Lower leg skin (tissue), 3 donors: ENCODE measurements around the gene GNLY.

Experiments
- POLR2A ChIP-seq, 2 donors: fragments of 450-650 bp; IDR thresholded peaks; one replicate each; pipeline ENCODE4 v1.6.1; 2016 to 2017; ENCODE audit warnings: antibody characterized with exemption in 2 of 2, mild to moderate bottlenecking in 1 of 2, moderate library complexity in 1 of 2
- TF ChIP-seq, protein P1 (sequence below), 3 donors: fragments of 450-650 bp; IDR thresholded peaks; one replicate each; pipeline ENCODE4 v1.5.1; 2016; ENCODE audit warnings: antibody characterized with exemption in 3 of 3, mild to moderate bottlenecking in 3 of 3, moderate library complexity in 2 of 3

- no peak for TF ChIP-seq POLR2A (IDR thresholded peaks at IDR 0.05)
- TF ChIP-seq, protein P1, sequence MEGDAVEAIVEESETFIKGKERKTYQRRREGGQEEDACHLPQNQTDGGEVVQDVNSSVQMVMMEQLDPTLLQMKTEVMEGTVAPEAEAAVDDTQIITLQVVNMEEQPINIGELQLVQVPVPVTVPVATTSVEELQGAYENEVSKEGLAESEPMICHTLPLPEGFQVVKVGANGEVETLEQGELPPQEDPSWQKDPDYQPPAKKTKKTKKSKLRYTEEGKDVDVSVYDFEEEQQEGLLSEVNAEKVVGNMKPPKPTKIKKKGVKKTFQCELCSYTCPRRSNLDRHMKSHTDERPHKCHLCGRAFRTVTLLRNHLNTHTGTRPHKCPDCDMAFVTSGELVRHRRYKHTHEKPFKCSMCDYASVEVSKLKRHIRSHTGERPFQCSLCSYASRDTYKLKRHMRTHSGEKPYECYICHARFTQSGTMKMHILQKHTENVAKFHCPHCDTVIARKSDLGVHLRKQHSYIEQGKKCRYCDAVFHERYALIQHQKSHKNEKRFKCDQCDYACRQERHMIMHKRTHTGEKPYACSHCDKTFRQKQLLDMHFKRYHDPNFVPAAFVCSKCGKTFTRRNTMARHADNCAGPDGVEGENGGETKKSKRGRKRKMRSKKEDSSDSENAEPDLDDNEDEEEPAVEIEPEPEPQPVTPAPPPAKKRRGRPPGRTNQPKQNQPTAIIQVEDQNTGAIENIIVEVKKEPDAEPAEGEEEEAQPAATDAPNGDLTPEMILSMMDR (IDR thresholded peaks at IDR 0.05): no peak
These were observed 25.9 kb upstream of the GNLY start, which contains the start of gene SFTPB for GRCh38 chr2:85668009-85668856.
